ENCODE data around the gene RAB35.

Gene RAB35

DNA sequence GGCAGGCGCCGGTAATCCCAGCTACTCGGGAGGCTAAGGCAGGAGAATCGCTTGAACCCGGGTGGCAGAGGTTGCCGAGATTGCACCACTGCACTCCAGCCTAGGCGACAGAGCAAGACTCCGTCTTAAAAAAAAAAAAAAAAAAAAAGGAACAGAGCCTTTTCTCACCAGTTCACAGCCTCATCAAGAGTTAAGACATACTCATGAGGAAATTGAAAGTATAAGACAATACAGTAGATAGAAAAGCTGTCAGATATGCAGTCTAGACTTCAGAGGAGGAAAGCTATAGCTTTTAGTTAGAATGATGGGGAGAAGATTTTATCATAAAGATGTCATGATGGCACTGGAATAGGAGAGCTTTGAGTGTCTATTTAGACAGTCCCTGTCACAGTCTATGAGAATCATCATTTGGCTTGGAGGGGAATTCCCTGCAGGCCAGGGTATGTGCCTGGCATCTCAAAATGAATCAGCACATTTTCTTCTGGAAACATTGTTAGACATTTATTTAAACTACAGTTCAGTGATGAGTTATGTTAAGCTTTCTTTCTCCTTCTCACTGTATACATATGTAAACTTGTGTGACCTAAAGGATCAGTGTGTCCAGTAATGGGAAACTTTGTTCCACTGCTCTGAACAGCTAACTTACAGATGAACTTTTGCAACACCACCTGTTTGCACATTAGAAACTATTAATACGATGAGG lies 2.9 kb upstream of the RAB35 start:
- ChIA-PET POLR2A (interaction anchor here (1.7 to 4.0 kb wide), 2 partner anchors 81 to 172 kb away, joined by 5 to 42 read pairs; partner anchors contain the start of genes RNU4-2 and RPLP0), CTCF (no interaction called here)
- TF ChIP-seq L3MBTL2 (conservative IDR thresholded peaks at IDR 0.05) (no peak), SUZ12 (IDR thresholded peaks at IDR 0.05) (no peak), CTBP1 (IDR thresholded peaks at IDR 0.05; ENCODE audit: borderline replicate concordance) (no peak), SP1 (IDR thresholded peaks at IDR 0.05) (no peak)
- no peak for DNase-seq (ENCODE audit: extremely low spot score)

DNA sequence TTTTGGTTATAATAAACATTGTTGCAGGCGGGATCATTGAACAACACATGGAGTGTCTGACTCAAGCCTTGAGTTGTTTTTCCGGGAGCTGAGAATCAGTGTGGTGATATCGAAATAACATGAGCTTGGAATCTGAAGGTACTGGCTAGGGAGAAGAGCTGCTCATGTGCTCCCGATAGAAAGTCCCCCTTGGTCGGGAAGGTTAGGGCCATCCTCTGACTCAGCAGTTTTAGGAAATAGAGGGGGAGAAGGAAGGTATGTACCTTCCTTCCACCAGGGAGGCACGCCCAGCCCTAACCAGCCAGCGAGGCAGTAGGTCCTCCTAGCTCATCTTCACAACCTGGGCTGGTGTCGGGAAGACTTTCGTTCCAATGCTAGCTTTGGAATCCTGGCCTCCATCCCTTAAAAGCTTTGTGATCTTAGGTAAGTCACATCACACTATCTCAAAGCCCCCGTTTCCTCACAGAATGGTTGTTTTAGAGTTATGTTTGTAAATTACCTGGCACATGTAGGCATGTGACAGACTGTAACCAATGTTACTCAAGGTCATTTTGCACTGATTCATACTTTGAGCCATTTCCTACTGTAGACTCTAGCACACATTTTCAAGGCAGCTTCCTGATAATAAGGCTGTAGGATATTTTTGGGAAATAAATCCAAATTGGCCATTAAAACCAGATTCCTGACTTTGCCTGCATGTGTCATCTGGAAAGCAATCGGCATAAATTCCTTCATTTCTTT lies 1.9 kb upstream of the RAB35 start:
- ChIA-PET POLR2A (interaction anchor here (0.6 to 4.0 kb wide), 3 partner anchors 8 to 309 kb away, joined by 3 to 42 read pairs (median 30); partner anchors contain the start of gene RPLP0), CTCF (interaction anchor here (0.8 kb wide), 1 partner anchor 31 kb away, joined by 3 read pairs; no protein-coding TSS in a partner anchor)
- TF ChIP-seq NFRKB (IDR thresholded peaks at IDR 0.05) (no peak), FOXK2 (IDR thresholded peaks at IDR 0.05) (no peak), ELF4 (IDR thresholded peaks at IDR 0.05) (no peak), ARNT (IDR thresholded peaks at IDR 0.05) (no peak), BHLHE40 (IDR thresholded peaks at IDR 0.05; ENCODE audit: borderline replicate concordance) (no peak), TARDBP (IDR thresholded peaks at IDR 0.05) (no peak), CTBP1 (IDR thresholded peaks at IDR 0.05; ENCODE audit: borderline replicate concordance) (no peak), HDGF (IDR thresholded peaks at IDR 0.05; ENCODE audit: borderline replicate concordance) (no peak), ZNF384 (IDR thresholded peaks at IDR 0.05) (no peak), L3MBTL2 (conservative IDR thresholded peaks at IDR 0.05) (no peak), LEF1 (IDR thresholded peaks at IDR 0.05; ENCODE audit: borderline replicate concordance) (no peak), FOXM1 (IDR thresholded peaks at IDR 0.05; ENCODE audit: borderline replicate concordance) (no peak)
- no peak for DNase-seq (ENCODE audit: extremely low spot score)

DNA sequence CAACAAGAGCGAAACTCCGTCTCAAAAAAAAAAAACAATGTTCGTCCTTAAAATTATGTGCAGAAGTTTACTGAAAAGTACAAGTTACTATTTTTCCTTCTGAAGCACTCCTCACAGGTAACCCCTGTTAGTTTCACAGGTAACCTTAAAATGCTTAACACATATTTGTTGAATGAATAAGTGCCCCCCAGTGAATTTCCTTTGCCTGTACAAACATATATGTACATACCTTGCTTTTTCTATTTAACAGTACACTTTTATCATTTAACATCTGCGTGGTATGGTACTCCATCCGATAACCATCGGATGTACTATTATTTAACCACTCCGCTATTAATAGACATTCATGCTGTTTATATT lies 1.4 kb upstream of the RAB35 start:
- ChIA-PET POLR2A (interaction anchor here (0.8 to 4.0 kb wide), 3 partner anchors 8 to 86 kb away, joined by 3 to 42 read pairs (median 30); partner anchors contain the start of gene RPLP0), CTCF (interaction anchor here (0.7 to 0.8 kb wide), 2 partner anchors 21 to 31 kb away, joined by 3 to 5 read pairs; no protein-coding TSS in a partner anchor)
- TF ChIP-seq NFRKB (IDR thresholded peaks at IDR 0.05) (no peak), FOXA1 (IDR thresholded peaks at IDR 0.05) (no peak), CTBP1 (IDR thresholded peaks at IDR 0.05; ENCODE audit: borderline replicate concordance) (no peak), SUZ12 (IDR thresholded peaks at IDR 0.05) (no peak), ARNT (IDR thresholded peaks at IDR 0.05) (no peak), L3MBTL2 (conservative IDR thresholded peaks at IDR 0.05) (no peak), TARDBP (IDR thresholded peaks at IDR 0.05) (no peak), BHLHE40 (IDR thresholded peaks at IDR 0.05; ENCODE audit: borderline replicate concordance) (no peak), FOXM1 (IDR thresholded peaks at IDR 0.05; ENCODE audit: borderline replicate concordance) (no peak), ZNF384 (IDR thresholded peaks at IDR 0.05) (no peak), LEF1 (IDR thresholded peaks at IDR 0.05; ENCODE audit: borderline replicate concordance) (no peak), SP1 (IDR thresholded peaks at IDR 0.05) (no peak), ELF4 (IDR thresholded peaks at IDR 0.05) (no peak), FOXK2 (IDR thresholded peaks at IDR 0.05) (no peak), HDGF (IDR thresholded peaks at IDR 0.05; ENCODE audit: borderline replicate concordance) (no peak)
- TF ChIP-seq, protein P1, sequence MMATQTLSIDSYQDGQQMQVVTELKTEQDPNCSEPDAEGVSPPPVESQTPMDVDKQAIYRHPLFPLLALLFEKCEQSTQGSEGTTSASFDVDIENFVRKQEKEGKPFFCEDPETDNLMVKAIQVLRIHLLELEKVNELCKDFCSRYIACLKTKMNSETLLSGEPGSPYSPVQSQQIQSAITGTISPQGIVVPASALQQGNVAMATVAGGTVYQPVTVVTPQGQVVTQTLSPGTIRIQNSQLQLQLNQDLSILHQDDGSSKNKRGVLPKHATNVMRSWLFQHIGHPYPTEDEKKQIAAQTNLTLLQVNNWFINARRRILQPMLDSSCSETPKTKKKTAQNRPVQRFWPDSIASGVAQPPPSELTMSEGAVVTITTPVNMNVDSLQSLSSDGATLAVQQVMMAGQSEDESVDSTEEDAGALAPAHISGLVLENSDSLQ (IDR thresholded peaks at IDR 0.05), result no peak
- DNase-seq (ENCODE audit: extremely low spot score), result no peak

DNA sequence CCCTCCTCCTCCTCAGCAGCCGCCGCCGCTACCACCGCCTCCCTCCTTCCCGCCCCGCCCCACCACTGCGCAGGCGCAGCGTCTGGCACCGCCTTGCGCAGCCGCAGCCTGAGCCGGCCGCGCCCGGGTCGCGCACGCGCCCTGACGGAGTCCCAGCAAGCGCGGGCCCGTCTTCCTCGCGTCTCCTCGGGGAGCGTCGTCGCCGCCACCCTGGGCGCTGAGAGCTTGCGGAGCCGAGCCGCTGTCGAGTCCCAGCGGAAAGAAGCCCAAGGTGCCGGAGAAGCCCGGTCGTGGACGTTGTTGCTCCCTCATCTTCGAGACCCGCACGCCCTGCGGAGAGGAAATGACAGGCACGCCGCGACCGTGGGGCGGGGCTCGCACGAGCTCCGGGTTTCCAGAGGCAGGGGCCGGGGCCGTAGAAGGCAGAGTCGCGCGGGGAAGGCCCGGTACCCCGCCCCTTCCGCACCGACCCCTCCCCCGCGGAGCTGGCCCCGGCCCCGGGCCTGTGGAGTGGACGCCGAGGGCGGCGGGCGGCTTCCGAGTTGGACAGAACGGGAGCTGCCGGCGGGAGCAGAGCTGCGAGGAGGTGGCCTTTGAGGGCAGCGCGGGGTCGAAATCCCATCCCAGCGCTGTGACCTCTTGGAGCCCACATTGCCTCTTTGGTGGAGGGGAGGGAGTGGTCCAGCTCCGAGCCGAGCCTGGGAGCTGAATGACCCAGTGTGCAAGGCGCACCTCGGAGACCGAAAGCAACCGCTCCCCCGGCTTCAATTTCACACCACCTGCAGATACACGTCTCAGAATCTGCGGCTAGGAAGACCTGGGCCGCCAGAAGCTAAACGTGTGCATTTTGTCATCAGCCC lies 469 bp upstream of the RAB35 start:
- DNase-seq (ENCODE audit: extremely low spot score), result peak; percentile 98
- ChIA-PET CTCF (interaction anchor here (0.7 to 0.9 kb wide), 2 partner anchors 21 to 30 kb away, joined by 4 to 5 read pairs; no protein-coding TSS in a partner anchor), POLR2A (interaction anchor here (0.8 to 4.0 kb wide), 13 partner anchors 9 to 174 kb away, joined by 3 to 42 read pairs (median 4); partner anchors contain the start of gene RPLP0)
- TF ChIP-seq L3MBTL2 (conservative IDR thresholded peaks at IDR 0.05), result peak; percentile 93
- TF ChIP-seq CTBP1 (IDR thresholded peaks at IDR 0.05; ENCODE audit: borderline replicate concordance), result no peak
- TF ChIP-seq LEF1 (IDR thresholded peaks at IDR 0.05; ENCODE audit: borderline replicate concordance), result no peak
- no peak for TF ChIP-seq ELF4 (IDR thresholded peaks at IDR 0.05)

DNA sequence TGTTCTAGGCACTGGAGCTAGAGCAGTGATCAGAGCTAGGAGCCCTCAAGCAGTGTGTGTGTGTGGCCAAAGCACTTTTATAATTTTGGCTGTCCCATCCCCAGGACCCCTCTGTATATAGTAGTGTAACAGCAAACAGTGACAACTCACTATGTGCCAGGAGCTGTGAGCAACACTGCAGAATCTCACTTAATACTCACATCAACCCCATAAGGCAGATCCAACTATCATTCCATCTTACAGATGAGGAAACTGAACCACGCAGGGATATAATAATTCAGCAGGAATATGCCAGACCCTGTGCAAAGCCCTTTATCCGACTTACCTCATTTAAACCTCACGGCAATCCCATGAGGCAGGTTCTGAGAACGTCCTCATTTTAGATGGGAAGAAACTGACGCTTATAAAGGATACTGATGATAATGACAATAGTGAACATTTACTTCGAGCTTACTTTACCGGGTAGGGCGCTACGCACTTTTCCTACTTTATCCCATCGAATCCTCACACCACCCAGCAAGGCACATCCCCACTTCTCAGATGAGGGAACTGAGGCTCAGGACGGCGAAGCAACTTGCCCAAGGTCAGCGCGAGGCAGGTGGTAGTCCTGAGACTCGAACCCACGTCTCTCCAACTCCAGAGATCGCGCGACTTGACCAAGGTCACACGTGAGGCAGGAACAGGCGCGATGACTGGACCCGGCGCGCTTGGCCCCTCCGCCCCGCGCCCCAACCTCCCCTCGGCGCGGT lies 687 bp downstream of the RAB35 start:
- DNase-seq (ENCODE audit: extremely low spot score), result peak; percentile 67
- CTCF ChIA-PET, result no interaction called here

More for the DNA sequence above, 687 bp downstream of the RAB35 start:
- POLR2A ChIA-PET, result interaction anchor here (0.6 to 4.0 kb wide), 9 partner anchors 10 to 85 kb away, joined by 3 to 42 read pairs (median 4); partner anchors contain the start of gene RPLP0
- TF ChIP-seq BHLHE40 (IDR thresholded peaks at IDR 0.05; ENCODE audit: borderline replicate concordance) (no peak), FOXA1 (IDR thresholded peaks at IDR 0.05) (no peak), ZNF384 (IDR thresholded peaks at IDR 0.05) (no peak), L3MBTL2 (conservative IDR thresholded peaks at IDR 0.05) (no peak), ELF4 (IDR thresholded peaks at IDR 0.05) (no peak), LEF1 (IDR thresholded peaks at IDR 0.05; ENCODE audit: borderline replicate concordance) (no peak), FOXK2 (IDR thresholded peaks at IDR 0.05) (no peak), ARNT (IDR thresholded peaks at IDR 0.05) (no peak), NFRKB (IDR thresholded peaks at IDR 0.05) (no peak), TARDBP (IDR thresholded peaks at IDR 0.05) (no peak), SP1 (IDR thresholded peaks at IDR 0.05) (no peak), HDGF (IDR thresholded peaks at IDR 0.05; ENCODE audit: borderline replicate concordance) (no peak), CTBP1 (IDR thresholded peaks at IDR 0.05; ENCODE audit: borderline replicate concordance) (no peak), FOXM1 (IDR thresholded peaks at IDR 0.05; ENCODE audit: borderline replicate concordance) (no peak)
- TF ChIP-seq, protein P1 (IDR thresholded peaks at IDR 0.05), result no peak
